Measurements from ENCODE around the gene PHC2.

The PHC2 gene

DNA sequence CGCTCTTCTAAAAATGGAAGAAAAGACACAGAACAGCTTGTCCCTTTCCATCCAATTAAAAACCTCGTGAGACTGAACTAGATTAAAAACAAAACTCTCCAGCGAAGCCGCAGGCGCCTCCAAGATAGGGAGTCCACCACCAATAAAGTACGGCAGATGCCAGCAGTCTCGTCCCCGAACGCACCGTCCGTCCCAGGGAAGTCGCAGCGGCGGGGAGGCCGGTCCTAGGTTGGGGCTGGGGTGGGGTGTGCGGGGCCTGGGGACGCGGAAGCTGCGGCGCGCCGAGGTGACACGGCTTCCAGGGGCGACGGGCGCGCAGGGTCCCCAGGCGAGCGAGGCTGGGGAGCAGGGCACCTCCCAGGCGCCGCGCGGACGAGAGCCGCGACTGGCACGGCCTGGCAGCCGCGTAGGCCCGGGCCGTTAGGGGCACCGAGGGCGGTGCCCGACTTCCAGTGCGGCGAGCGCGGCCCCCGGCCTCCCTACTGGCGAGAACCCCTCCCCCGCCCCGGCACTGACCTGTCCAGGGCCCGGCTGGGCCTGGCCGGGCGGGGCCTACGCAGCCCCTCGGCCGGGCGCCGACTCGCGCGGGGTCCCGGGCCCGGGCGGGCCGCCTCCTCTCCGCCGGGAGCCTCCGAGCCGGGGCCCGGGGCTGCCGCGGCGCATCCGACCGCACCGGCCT, 81.7 kb downstream of the PHC2 start:
- no peak for DNase-seq (ENCODE audit: low spot score)

DNA sequence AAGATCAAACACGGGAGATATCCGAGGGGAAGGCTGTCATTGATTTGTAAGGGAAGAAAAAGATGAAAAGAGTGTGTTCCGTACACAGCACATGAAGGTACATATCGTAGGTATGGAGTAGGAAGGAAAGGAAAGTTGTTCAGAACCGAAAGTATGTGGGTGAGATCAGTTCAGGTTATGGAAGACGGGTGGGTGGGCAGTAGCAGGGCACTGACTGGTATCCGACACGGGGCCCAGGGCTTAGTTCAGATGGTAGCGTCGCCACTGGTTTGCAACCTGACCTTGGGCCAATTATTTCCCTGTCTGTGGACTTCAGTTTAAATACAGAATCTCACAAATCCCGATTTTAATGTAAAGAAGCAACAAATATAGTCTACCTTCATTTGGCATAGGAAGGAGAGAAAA, 82.2 kb downstream of the PHC2 start:
- DNase-seq (ENCODE audit: low spot score) = no peak

- DNase-seq (ENCODE audit: low spot score) = no peak
Observed at GRCh38 chr1:33348194-33348593, 82.7 kb downstream of the PHC2 start.

GRCh38 chr1:33347650-33347992, 83.3 kb downstream of the PHC2 start:
- DNase-seq (ENCODE audit: low spot score) = no peak

DNA sequence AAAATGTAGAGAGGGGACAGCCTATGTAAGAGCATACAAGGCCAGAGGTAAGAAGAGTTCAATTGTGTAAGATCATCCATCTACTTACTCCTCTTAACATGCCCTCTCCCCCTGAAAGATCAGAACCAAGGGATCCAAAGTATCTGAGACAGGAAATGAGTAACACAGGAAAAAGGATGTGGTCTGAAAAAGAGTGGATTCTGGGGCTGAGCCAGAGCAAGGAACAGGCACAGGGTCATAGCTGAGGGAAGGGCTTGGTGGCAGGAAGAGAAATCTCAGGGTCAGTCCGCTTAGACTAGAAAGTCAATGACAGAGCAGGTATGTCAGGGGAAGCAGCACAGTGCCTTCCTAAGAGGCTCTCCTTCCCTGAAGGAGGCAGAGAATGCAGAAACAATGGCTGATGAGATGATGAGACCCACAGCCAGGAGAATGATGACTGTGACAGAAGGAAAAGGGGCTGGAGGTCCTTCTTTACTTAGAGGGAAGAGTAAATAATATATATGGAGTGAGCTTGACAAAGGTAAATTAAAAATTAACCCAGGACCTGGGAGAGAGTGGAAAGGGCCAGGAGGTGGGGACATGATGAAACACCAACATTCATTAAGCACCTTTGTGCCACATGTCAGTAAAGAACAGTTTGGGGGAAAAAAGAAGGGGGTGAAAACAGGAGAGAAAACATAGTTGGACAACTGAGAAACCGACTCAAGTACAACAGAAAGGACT, 83.8 kb downstream of the PHC2 start:
- no peak for DNase-seq (ENCODE audit: low spot score)

DNA sequence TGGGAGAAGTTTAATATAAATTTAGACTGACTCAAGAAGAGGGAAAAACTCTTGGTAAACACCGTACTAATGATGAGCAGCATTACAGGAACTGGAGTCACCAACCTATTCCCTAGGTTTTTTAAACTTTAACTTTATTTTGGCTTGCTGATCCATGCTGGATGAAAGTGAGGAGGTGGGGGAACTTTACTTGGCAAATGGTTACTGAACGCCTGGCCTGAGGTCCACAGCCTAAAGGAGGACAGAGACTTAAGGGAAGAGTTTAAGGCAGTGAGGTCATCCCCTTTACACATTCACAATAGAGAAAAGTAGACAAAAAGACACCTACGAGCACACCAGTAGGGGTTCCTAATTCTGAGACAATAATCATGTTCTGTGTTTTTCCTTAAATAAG, 84.4 kb downstream of the PHC2 start:
- no peak for DNase-seq (ENCODE audit: low spot score)

DNA sequence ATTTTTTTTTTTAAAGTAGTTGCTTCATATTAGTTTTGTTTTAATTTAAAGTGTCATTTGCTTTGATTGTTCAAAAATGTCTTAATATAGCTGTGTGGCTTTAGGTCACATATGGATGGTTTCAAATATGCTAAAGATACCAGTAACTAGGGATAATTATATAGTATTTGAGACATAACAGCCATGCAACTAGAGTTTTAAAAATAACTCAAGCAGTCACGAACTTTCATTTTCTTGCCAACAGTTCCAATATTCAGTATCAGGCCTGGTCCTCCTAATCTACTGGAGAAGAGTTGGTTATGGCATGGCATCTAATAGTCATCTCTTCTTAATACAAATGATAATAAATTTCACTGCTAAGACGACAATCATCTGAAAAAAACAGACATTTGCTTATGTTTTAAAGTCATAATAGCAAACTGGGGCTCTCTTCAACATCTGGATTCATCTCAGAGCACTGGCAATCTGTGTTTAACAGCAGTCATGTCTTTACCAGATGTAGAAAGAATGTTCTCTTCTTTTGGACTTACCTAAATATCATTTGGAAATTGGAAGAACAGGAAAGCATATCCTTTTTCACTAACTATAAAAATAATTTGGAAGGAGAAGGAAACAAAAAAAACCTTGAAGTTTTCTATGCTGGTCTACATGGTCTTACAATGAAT, 85.9 kb downstream of the PHC2 start:
- DNase-seq (ENCODE audit: low spot score) = no peak

- no peak for DNase-seq (ENCODE audit: low spot score)
Observed at GRCh38 chr1:33343539-33343938, 87.4 kb downstream of the PHC2 start.

DNA sequence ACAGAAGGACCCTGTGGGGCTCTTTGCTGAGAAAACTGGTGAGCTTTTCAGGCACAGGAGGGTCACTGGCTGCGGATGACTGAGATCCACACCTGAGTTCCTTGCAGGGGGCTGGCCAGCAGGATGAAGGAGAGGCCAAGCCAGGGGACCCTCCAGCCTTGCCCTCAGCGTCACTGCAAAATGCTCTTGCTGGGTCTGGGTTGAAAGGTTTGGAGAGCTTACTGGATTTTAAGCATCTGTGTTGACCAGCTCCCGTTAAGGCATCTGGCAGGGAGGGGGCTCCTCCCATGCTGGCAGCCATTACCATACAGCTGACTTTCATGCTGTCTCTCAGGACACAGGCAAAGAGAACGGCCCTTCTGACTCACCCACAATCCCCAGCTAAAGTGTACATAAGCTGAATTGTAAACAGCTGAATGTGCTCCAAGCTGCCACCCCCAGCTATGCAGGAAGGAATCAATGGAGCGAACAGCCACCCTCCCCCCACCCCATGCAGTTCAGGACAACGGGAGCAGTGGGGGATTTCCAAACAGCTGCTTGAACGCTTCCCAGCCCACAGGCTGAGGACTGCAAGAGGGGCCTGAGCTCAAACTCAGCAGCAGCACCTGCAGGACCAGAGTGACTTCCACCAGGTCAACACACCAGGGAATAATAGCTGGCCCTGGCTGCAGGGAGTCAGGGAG, 88.7 kb downstream of the PHC2 start:
- DNase-seq (ENCODE audit: low spot score) = peak; percentile 92

GRCh38 chr1:33341190-33341589, 89.7 kb downstream of the PHC2 start:
- no peak for DNase-seq (ENCODE audit: low spot score)

- peak; percentile 59 for DNase-seq (ENCODE audit: low spot score)
Observed at GRCh38 chr1:33339413-33339812, 91.5 kb downstream of the PHC2 start.

DNA sequence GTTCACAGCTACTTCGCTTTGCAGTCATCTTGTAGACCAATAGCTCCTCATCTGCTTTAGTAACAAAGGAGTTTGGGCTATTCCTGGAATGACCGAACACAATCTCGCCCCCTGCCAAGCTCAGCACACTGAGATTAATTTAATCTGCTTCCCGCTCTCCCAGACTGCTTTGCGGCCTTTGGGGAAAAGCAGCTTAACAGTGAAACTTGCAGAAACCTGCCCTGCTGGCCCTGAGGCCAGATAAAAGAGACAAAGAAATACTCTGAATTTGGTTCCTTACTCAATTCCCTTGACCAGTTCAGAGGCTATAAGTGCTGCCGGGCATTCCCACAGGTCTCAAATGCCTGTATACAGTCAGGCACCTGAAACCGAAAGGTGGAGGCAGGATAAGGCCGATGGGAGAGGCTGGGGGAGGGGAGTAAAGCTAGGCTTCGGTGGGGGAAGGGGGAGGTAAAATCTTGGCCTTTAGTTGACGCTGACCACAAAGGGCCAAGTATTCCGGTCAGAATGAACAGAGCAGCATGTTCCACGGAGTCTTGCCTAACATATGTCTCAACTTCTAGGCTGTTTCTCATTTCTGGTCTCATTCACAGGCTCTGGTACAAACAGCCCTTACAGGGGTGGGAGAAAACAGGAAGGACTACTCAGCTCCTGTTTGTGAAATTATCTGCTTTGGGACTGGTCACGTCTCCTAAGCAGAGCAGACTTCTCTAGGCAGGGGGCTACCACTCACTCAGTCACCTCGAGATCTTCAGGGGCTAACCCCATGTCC, 92.3 kb downstream of the PHC2 start:
- DNase-seq (ENCODE audit: low spot score) = peak; percentile 71

DNA sequence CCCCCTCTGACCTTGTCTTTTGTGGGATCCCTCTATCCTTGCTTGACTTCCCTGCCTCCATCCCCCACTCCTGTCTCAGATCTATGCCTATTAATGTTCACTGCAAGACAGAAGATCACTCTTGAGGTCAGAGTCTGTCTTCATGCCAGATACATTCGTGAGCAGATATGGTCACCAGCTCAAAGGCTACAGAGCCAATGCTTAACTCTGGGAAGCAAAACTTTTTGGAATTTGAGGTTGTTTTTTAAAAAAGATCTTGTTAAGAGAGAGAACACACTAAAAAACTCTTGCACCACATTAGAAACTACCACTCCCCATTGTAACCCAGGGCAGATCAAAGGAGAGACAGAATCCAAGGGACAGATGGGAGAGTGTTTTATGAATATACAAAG, 92.9 kb downstream of the PHC2 start:
- DNase-seq (ENCODE audit: low spot score) = no peak

DNA sequence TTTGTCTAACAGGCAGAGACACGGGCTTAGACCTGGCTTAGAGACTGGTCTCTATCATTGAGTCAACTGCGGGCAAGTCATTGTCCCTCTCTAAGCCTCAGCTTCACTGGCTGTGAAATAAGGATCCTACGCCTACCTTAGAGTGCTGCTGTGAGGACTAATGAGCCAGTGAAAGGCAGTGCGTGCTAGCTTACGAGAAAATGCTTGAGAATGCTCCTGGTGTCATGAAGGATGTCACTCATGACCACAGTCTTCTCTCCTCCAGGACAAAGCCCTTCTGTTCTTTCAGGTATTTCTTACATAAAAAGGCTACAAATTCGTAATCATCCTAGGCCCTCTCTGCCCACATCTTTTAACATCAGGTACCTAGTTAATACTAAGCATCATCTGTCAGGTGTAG, 93.5 kb downstream of the PHC2 start:
- DNase-seq (ENCODE audit: low spot score) = no peak

- no peak for DNase-seq (ENCODE audit: low spot score)
Observed at GRCh38 chr1:33336580-33336979, 94.3 kb downstream of the PHC2 start.

DNA sequence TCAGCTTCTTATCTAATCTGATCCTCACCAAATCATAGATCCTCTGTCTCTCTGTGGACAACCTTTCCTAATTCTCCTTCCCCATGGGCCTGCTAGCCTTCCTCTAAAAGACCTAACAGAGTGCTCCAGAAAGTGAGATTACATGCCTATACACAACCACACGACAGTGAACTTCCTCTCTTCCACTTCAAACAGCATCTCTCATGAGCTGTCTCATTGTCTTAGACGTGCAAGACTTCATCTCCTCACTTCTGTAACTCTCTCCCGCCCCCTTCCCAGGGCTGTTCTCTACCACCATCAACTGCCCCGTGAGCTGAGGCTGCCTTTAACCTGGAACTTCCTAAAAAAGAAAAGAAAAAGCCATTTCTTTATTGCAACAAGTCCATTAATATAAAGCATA, 95.9 kb downstream of the PHC2 start:
- DNase-seq (ENCODE audit: low spot score) = peak; percentile 66

DNA sequence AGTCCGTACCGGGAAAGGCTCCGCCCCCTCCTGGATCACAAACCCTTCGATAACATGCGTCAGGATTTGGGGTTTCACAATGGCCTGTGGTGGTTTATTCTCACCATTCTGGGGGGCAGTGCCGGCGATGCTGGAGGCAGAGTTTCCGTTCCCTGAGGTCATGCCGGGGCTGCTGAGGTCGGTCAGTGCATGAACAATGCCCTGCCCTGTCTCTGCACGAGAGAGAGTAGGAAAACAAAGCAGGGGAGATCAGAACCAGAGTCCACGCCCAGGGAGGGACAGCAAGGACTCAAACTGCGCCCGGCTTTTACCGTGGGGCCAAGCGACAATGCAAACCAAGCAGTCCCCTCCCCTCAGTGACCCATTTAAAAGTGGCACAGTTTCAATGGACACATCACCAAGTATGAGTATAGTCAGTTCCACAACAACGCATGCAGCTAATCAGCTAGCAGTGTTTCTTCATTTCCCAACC, 96.8 kb downstream of the PHC2 start:
- DNase-seq (ENCODE audit: low spot score) = no peak

DNA sequence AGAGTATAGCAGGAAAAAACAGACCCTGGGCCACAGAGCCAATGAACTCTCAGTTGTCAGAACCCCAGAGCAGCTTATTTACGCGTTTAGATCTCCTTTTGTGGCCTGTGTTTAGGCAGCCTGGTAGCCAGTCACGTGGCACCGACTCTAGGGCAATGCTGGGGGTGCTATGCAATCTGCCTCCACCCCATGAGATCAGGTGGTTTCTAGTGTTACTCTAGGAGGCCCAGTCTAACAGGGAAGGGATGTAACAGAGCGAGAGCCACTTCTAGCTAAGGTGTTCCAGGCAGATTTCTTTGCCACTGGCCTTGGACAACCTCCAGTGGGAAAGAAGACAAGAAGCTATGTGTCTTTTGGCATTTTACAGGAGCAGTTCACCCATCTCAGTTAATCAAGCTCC, 98.0 kb downstream of the PHC2 start:
- peak; percentile 55 for DNase-seq (ENCODE audit: low spot score)

- DNase-seq (ENCODE audit: low spot score) = no peak
Observed at GRCh38 chr1:33332357-33332789, 98.5 kb downstream of the PHC2 start.

DNA sequence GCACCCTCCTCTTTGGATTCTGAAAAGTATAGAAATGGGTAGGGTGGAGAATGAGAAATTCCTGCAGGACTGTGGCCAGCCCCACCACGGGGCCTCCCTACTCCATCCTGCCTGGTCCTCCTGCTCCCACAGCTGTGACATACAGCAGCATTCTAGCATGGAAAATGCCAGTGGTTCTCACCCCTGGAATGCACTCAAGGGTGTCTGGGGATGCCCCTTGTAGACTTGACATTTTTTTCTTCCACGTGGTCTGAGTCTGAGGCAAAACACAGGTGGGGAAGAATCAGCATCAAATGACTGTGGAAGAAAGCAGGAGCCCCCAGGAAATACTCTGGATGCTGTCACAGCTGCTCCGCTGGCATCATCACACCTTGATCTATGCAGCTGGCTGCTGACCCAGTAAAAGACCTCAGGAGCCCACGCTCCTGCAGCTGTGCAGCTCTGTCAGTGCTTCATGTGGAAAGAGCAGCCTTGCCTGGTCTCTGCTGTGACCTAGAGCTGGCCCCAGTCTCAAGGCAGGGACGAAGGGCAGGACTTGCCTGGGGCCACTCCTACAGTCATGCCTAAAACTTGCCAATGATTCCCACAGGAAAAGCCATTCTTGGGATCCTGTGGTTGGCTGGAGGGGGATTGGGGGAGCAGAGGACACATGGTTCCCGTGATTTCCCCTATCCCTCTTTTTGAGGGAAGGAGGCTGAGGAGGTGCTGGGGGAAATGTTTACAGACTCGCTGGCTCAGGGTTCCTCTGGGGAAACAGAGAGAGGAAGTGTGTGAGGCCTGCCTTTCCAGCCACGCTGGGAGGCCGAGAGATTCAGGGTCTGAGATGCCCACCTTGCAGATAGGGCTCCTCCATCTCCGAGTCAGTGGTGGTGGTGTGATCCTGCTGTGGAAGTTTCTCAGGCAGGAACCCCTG, 99.2 kb downstream of the PHC2 start:
- no peak for DNase-seq (ENCODE audit: low spot score)

DNA sequence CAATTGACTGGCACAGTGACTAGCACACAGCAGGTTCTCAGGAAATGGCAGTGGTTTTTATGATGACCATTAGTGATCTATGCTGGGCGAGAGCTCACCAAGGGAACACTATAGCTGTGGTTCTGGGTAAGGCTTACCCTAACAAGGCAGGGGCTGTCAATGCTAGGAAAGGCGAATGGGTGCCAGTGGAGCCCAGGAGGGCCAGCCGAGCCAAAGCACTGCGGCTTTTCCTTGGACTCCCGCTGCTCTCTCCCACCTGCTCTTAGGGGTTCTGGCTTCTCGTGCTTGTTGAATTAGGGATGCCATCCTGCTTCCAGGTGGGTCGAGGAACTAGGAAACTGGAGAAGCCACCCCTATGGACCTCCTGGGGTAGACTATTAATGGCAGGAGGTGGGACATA, 100.0 kb downstream of the PHC2 start:
- DNase-seq (ENCODE audit: low spot score) = no peak
